Activated CD4-positive, alpha-beta T cell treated with anti-CD3 and anti-CD28 coated beads for 1 hour (primary cell): ENCODE results near the gene SDC3.

Source experiments
- DNase-seq: peaks from one replicate; pipeline ENCODE4 v3.0.0-alpha.2; 2020

Gene SDC3

GRCh38 chr1:30927448-30927847 lies 18.9 kb upstream of the SDC3 start:
- no peak for DNase-seq

- DNase-seq: no peak
Measured at GRCh38 chr1:30923597-30923996, 15.0 kb upstream of the SDC3 start.

GRCh38 chr1:30920827-30921226 lies 12.3 kb upstream of the SDC3 start:
- no peak for DNase-seq

GRCh38 chr1:30919025-30919881 lies 10.7 kb upstream of the SDC3 start:
- DNase-seq: no peak

- DNase-seq: no peak
Measured at GRCh38 chr1:30916296-30916695, 7.7 kb upstream of the SDC3 start.

GRCh38 chr1:30915491-30916230 lies 7.1 kb upstream of the SDC3 start:
- DNase-seq: no peak

- no peak for DNase-seq
Measured at GRCh38 chr1:30914931-30915330, 6.4 kb upstream of the SDC3 start.

GRCh38 chr1:30914587-30914922 lies 6.0 kb upstream of the SDC3 start:
- DNase-seq: no peak

- DNase-seq: no peak
Measured at GRCh38 chr1:30912913-30913652, 4.5 kb upstream of the SDC3 start.

- DNase-seq: no peak
Measured at GRCh38 chr1:30912224-30912623, 3.7 kb upstream of the SDC3 start.

- DNase-seq: no peak
Measured at GRCh38 chr1:30911059-30911954, 2.7 kb upstream of the SDC3 start.

GRCh38 chr1:30909365-30910068 lies 959 bp upstream of the SDC3 start:
- DNase-seq: no peak

GRCh38 chr1:30908316-30908695 lies 252 bp downstream of the SDC3 start:
- DNase-seq: no peak

GRCh38 chr1:30907481-30908315 lies 860 bp downstream of the SDC3 start:
- DNase-seq: no peak

- DNase-seq: no peak
Measured at GRCh38 chr1:30906631-30907441, 1.7 kb downstream of the SDC3 start.

- no peak for DNase-seq
Measured at GRCh38 chr1:30905916-30906620, 2.5 kb downstream of the SDC3 start.

GRCh38 chr1:30905403-30905802 lies 3.2 kb downstream of the SDC3 start:
- DNase-seq: no peak

GRCh38 chr1:30904962-30905335 lies 3.6 kb downstream of the SDC3 start:
- no peak for DNase-seq

GRCh38 chr1:30904191-30904961 lies 4.2 kb downstream of the SDC3 start:
- DNase-seq: no peak
